ENCODE results near the gene CRLF2. TPM values are rescaled to one million over a fixed set of nuclear protein-coding genes. Genes with fewer than 3 reads are reported as not detected.

CRLF2 gene
- total and polyA plus RNA-seq, 2 experiments from 2014 or later: not detected

GRCh38 chrX:1185561-1185960 lies 26.9 kb downstream of the CRLF2 start:
- peaks cover 22% of the 10 kb centered on the region for H3K36me3 Mint-ChIP-seq (ENCODE audit: low read depth)
- Histone ChIP-seq H3K79me2 (replicated peaks; ENCODE audit: insufficient read depth) (no peaks in the 10 kb centered on the region), H3K27me3 (ENCODE audit: insufficient read depth) (no peaks in the 10 kb centered on the region), H3K27ac (ENCODE audit: low read depth) (no peak overlapping the region), H3K36me3 (ENCODE audit: insufficient read depth) (no peaks in the 10 kb centered on the region), H4K20me1 (replicated peaks; ENCODE audit: insufficient read depth) (no peaks in the 10 kb centered on the region), H3F3A (replicated peaks; ENCODE audit: low read depth) (no peaks in the 10 kb centered on the region), H3K4me2 (no peak overlapping the region), H3K9me2 (ENCODE audit: insufficient read depth) (no peaks in the 10 kb centered on the region), H3K4me1 (ENCODE audit: insufficient read depth) (0 out of 2 replicates have a peak, but pooled peaks cover 4% of the 10 kb centered on the region), H2AFZ (no peak overlapping the region), H3K4me3 (no peak overlapping the region)
- no peak for TF ChIP-seq JUNB (IDR thresholded peaks at IDR 0.05; ENCODE audit: unreplicated experiment)
- TF ChIP-seq CREB1 (CRISPR knock-in tag; IDR thresholded peaks at IDR 0.05; ENCODE audit: low read depth): no peak
- TF ChIP-seq, protein P1, sequence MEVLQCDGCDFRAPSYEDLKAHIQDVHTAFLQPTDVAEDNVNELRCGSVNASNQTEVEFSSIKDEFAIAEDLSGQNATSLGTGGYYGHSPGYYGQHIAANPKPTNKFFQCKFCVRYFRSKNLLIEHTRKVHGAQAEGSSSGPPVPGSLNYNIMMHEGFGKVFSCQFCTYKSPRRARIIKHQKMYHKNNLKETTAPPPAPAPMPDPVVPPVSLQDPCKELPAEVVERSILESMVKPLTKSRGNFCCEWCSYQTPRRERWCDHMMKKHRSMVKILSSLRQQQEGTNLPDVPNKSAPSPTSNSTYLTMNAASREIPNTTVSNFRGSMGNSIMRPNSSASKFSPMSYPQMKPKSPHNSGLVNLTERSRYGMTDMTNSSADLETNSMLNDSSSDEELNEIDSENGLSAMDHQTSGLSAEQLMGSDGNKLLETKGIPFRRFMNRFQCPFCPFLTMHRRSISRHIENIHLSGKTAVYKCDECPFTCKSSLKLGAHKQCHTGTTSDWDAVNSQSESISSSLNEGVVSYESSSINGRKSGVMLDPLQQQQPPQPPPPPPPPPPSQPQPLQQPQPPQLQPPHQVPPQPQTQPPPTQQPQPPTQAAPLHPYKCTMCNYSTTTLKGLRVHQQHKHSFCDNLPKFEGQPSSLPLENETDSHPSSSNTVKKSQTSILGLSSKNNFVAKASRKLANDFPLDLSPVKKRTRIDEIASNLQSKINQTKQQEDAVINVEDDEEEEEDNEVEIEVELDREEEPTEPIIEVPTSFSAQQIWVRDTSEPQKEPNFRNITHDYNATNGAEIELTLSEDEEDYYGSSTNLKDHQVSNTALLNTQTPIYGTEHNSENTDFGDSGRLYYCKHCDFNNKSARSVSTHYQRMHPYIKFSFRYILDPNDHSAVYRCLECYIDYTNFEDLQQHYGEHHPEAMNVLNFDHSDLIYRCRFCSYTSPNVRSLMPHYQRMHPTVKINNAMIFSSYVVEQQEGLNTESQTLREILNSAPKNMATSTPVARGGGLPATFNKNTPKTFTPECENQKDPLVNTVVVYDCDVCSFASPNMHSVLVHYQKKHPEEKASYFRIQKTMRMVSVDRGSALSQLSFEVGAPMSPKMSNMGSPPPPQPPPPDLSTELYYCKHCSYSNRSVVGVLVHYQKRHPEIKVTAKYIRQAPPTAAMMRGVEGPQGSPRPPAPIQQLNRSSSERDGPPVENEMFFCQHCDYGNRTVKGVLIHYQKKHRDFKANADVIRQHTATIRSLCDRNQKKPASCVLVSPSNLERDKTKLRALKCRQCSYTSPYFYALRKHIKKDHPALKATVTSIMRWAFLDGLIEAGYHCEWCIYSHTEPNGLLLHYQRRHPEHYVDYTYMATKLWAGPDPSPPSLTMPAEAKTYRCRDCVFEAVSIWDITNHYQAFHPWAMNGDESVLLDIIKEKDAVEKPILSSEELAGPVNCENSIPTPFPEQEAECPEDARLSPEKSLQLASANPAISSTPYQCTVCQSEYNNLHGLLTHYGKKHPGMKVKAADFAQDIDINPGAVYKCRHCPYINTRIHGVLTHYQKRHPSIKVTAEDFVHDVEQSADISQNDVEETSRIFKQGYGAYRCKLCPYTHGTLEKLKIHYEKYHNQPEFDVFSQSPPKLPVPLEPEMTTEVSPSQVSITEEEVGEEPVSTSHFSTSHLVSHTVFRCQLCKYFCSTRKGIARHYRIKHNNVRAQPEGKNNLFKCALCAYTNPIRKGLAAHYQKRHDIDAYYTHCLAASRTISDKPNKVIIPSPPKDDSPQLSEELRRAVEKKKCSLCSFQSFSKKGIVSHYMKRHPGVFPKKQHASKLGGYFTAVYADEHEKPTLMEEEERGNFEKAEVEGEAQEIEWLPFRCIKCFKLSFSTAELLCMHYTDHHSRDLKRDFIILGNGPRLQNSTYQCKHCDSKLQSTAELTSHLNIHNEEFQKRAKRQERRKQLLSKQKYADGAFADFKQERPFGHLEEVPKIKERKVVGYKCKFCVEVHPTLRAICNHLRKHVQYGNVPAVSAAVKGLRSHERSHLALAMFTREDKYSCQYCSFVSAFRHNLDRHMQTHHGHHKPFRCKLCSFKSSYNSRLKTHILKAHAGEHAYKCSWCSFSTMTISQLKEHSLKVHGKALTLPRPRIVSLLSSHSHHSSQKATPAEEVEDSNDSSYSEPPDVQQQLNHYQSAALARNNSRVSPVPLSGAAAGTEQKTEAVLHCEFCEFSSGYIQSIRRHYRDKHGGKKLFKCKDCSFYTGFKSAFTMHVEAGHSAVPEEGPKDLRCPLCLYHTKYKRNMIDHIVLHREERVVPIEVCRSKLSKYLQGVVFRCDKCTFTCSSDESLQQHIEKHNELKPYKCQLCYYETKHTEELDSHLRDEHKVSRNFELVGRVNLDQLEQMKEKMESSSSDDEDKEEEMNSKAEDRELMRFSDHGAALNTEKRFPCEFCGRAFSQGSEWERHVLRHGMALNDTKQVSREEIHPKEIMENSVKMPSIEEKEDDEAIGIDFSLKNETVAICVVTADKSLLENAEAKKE (CRISPR knock-in tag; IDR thresholded peaks at IDR 0.05): no peak
- TF ChIP-seq NANOG (IDR thresholded peaks at IDR 0.05; ENCODE audit: borderline replicate concordance): no peak
- TF ChIP-seq POLR2AphosphoS5 (IDR thresholded peaks at IDR 0.05; ENCODE audit: low read depth): no peak
- TF ChIP-seq, protein P2, sequence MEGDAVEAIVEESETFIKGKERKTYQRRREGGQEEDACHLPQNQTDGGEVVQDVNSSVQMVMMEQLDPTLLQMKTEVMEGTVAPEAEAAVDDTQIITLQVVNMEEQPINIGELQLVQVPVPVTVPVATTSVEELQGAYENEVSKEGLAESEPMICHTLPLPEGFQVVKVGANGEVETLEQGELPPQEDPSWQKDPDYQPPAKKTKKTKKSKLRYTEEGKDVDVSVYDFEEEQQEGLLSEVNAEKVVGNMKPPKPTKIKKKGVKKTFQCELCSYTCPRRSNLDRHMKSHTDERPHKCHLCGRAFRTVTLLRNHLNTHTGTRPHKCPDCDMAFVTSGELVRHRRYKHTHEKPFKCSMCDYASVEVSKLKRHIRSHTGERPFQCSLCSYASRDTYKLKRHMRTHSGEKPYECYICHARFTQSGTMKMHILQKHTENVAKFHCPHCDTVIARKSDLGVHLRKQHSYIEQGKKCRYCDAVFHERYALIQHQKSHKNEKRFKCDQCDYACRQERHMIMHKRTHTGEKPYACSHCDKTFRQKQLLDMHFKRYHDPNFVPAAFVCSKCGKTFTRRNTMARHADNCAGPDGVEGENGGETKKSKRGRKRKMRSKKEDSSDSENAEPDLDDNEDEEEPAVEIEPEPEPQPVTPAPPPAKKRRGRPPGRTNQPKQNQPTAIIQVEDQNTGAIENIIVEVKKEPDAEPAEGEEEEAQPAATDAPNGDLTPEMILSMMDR (conservative IDR thresholded peaks at IDR 0.05; ENCODE audit: low read depth in 2 of 2): no peak
- TF ChIP-seq EZH2phosphoT487 (IDR thresholded peaks at IDR 0.05; ENCODE audit: unreplicated experiment): no peak
- TF ChIP-seq REST (IDR thresholded peaks at IDR 0.05; ENCODE audit: unreplicated experiment): no peak
- TF ChIP-seq, protein P3, sequence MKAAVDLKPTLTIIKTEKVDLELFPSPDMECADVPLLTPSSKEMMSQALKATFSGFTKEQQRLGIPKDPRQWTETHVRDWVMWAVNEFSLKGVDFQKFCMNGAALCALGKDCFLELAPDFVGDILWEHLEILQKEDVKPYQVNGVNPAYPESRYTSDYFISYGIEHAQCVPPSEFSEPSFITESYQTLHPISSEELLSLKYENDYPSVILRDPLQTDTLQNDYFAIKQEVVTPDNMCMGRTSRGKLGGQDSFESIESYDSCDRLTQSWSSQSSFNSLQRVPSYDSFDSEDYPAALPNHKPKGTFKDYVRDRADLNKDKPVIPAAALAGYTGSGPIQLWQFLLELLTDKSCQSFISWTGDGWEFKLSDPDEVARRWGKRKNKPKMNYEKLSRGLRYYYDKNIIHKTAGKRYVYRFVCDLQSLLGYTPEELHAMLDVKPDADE (IDR thresholded peaks at IDR 0.05): no peak
- no peak for TF ChIP-seq EZH2 (IDR thresholded peaks at IDR 0.05; ENCODE audit: low read depth, unreplicated experiment)
- TF ChIP-seq STAT1 (IDR thresholded peaks at IDR 0.05; ENCODE audit: unreplicated experiment): no peak
- TF ChIP-seq ZNF331 (CRISPR knock-in tag; IDR thresholded peaks at IDR 0.05; ENCODE audit: low read depth): no peak
- TF ChIP-seq ZNF114 (CRISPR knock-in tag; IDR thresholded peaks at IDR 0.05): no peak
- peaks cover 86% of the 10 kb centered on the region for H3K9me3 Mint-ChIP-seq
- peaks cover 2% of the 10 kb centered on the region for H3K27me3 Mint-ChIP-seq (ENCODE audit: insufficient read depth, low read depth, poor library complexity)
- no peak for DNase-seq (ENCODE audit: low spot score)
- H3K27ac Mint-ChIP-seq: no peak overlapping the region
- no peaks in the 10 kb centered on the region for H3K4me1 Mint-ChIP-seq
- ATAC-seq: no peak
- H3K4me3 Mint-ChIP-seq: no peak overlapping the region

All from GM23338 (cell line).